GDM1 (cell line): Measurements from ENCODE around the gene KIF1A.
"Not testable (repeated sequence)": the region's sequence is repeated elsewhere in the genome, so short reads cannot be mapped to it uniquely, and the experiment has no call there.

Source experiments
- DNase-seq: peaks from one replicate; lab custom pipeline; 2025; lab: John Stamatoyannopoulos, UW

The KIF1A gene

GRCh38 chr2:240787521-240788472, 32.2 kb downstream of the KIF1A start:
- DNase-seq = no peak

- no peak for DNase-seq
Observed at GRCh38 chr2:240786871-240787311, 33.1 kb downstream of the KIF1A start.

GRCh38 chr2:240786355-240786841, 33.6 kb downstream of the KIF1A start:
- DNase-seq = no peak

DNA sequence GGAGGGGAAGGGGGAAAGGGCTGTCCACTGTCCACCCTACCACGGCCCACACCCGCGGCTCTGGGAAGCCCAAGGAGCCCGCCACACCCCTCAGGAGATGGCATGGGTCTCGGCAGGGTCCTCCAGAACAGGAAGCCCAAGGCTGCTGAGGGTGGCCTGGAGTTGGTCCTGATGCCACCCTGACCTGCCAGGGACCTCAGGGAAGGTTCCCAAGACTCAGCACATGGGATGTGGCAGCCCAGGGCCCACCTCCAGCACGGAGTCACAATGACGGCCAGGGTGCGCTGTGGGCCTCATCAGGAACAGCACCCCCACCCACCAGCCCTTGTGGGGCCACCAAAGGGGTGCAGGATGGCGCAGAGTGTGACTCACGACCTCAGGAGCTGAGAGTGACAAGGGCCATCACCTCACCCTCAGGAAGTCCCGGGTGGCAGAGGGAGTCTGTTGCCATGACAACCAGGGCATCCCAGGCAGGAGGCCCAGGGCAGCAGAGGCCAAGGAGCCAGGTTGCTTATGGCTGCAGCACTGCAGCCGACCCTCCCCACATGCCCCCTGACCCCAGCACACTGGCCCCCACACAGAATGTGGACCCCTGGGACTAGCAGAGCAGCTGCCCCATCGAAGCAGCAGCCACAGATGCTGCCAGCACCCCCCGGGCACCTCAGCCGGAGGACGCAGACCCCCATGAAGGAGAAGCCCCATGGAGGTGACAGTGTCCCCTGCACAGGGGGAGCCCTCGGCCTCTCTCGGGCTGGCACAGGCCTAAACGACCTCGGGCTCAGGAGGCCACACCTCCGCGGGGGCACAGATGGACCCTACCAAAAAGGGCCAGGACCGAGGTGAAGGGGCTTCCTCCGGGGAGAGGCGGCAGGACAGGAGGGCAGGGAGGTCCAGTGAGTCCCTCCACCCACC, 34.3 kb downstream of the KIF1A start:
- DNase-seq = no peak

DNA sequence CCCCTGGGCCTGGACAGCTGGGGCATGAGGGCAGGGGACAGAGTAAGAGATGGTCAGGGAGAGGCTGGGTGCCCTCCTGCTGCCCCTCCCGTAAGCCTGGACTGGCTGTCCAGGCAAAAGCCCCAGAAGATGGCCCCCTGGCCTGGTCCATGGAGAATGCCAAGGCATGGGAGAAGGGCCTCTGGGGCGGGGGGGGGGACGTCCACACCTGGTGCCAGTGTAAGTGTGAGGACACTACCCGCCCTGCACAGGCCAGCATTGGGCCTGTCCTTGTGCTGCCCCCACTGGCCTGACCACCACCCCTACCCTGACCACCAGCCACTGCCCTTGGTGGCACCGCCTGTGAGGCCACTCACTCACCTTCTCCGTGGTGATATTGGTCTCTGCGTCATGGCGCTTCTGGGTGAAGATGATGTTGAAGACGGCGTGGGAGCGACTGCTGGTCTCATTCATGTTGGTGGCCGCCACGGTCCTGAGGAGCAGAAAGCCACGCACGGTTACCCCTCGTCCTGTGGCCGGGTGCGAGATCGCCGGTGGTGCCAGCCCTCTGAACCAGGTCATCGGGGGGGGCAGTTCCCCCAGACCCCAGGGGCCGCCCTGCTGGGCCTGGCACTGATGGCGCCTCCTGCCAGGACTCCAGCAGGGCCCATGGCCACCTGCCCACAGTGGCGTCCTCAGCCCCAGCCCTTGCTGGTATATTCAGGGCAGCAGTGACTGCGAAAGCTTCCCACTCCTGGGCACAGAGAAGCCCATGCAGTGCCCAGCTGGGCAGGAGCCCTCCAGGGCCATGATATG, 35.2 kb downstream of the KIF1A start:
- DNase-seq = no peak

DNA sequence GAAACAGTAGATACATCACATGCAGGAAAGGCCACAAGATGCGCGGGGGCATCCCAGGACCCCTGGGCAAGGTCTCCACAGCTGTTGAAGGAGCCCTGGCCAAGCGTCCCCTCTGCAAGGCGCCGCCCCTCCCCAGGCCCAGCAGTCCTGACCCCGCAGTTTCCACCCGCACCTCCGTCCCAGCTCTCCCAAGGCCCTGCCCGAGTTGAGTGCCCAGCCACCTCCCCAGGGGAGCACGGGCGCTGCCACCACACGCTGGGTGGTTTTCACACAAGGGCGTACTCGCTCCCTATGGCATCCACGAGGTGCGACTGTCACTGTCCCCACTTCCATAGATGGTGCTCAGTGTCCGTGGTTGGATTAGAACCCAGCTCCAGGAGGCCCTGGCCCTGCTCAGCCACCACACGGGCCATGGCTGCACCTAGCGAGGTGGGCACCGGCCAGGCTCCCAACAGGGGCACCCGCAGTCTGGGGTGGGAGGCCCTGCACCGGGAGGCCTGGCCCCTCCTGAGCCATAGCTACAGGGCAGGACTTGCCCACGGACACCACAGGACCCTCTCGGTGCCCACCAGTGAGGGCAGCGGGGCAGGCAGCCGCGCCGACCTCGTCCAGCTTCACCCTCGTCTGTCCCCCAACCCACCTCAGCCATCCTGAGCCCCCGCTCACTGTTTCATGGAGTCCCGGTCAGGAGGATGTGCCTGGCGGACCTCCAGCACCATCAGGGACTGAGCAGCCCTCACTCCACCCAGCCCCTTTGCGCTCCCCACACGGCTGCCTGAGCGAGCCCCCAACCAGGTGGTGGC, 36.0 kb downstream of the KIF1A start:
- DNase-seq = no peak

DNA sequence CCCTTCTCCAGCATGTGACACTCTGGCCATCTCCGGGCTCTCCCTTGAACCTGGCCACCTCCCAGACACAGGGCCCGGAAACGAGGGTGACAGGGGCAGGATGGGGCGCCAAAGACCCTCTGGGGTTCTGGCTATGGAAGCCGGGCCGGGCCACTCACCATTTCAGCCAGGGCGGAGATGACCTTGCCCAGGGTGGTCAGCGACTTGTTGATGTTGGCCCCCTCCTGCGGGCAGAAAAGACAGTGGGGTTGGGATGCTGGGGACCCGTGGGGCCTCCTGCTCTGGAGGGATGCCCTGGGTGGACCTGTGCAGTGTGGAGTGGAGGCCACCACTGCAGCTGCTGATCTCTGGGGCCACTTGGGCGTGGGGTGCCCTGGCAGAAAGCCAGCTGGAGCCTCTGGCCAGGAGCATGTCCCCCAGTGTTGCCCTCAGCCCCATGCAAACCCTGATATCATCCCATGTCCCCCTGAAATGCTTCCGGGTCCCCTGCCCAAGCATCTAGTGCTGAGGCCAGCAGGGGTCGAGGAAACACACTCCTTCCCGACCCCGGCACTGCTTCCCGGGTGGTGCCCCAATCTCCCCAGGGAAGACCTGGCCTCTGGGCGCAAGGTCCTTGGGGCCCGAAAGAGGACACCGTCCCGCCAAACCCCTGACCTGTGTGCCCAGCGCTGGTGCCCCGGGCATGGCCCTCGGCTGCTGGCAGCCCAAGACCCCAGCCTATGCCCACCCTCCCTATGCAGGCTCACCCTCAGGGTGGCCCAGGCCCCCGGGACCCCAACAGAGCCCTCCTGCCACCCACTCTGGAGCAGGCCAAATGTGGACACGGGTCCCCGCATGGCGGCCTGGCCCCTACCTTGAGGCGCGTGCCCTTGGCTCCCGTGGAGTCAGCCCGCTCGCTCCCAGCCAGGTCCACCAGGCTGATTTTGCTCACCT, 36.9 kb downstream of the KIF1A start:
- no peak for DNase-seq

GRCh38 chr2:240782221-240782885, 37.7 kb downstream of the KIF1A start:
- no peak for DNase-seq

DNA sequence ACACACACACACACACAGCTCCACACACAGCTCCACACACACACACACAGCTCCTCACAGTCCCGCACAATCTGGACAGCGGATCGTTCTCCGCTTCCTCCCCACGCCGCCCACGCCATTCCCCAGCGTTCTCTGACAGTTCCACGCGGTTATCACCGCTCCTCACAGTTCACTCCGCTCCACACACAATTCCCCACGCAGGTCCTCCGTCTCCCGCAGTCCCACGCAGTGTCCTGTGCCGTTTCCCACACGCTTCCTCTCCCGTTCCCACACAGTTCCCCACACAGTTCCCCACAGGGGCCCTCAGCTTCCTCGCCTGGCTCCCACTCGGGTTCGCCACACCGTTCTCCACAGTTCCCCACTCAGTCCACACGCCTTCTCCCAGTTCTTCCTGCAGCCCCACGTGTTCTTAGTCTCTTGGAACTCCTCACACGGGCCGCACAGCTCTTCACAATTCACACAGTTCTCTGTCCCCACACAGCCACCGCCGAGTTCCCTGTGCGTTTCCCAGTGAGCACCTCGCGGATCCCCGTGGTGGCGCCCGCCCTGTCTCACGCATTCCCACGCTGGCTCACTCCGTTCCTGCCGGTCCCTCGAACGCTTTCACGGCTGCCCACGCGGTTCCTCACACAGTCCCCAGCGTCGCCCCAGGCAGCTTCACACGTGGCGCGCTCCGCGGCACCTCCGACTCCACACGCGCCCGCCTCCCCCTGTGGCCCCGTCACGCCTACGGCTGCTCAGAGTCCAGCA, 38.4 kb downstream of the KIF1A start:
- no peak for DNase-seq

GRCh38 chr2:240780023-240780700, 39.9 kb downstream of the KIF1A start:
- DNase-seq = no peak

DNA sequence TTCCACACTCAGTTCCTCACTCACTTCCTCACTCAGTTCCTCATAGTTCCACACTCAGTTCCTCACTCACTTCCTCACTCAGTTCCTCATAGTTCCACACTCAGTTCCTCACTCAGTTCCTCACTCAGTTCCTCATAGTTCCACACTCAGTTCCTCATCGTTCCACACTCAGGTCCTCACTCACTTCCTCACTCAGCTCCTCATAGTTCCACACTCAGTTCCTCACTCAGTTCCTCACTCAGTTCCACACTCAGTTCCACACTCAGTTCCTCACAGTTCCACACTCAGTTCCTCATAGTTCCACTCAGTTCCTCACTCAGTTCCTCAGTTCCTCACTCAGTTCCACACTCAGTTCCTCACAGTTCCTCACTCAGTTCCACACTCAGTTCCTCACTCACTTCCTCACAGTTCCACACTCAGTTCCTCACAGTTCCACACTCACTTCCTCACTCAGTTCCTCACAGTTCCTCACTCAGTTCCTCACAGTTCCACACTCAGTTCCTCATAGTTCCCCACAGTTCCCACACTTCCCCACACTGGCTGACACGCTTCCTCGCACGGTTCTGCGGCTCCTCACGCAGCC, 40.7 kb downstream of the KIF1A start:
- not testable (repeated sequence) for DNase-seq

- DNase-seq = no peak
Observed at GRCh38 chr2:240778426-240778825, 41.6 kb downstream of the KIF1A start.

- DNase-seq = no peak
Observed at GRCh38 chr2:240777456-240778212, 42.4 kb downstream of the KIF1A start.

DNA sequence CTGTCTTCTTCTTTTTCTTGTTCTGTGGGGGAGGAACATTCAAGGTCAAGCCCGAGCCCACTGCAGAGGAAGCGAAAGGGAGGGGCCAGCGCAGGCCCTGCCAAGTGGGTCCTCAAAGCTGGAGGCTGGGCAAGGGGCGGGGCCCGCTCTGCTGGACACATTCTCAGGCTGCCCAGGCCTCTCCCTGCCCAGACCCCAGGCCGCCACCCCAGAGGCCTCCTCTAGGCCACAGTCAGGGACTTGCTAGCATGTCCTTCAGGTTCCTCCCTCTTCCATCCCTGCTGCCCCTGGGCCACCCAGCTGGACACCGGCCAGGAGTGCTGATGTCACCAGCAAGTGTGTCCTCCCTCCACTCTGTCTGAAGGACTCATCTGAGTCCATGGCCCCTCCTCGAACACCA, 44.1 kb downstream of the KIF1A start:
- DNase-seq = no peak

DNA sequence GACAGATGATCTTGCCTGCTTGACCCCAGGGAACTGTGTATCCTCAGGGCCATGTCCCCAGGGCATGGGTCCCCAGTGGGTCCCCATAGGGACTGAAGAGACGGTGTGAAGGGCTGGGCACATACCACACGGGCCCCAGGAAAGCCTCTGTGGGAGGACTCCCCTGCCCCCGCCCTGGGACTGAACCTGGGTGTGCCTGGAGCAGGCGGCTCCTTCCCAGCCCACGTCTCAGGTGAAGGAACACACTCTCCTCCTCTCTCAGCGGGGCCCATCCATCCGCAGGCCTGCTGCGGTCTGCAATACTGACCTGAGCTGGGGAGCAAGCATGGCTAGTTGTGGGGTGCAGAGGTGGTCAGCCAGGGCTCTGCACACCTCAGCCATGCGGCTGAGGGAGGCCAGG, 45.2 kb downstream of the KIF1A start:
- DNase-seq = no peak

DNA sequence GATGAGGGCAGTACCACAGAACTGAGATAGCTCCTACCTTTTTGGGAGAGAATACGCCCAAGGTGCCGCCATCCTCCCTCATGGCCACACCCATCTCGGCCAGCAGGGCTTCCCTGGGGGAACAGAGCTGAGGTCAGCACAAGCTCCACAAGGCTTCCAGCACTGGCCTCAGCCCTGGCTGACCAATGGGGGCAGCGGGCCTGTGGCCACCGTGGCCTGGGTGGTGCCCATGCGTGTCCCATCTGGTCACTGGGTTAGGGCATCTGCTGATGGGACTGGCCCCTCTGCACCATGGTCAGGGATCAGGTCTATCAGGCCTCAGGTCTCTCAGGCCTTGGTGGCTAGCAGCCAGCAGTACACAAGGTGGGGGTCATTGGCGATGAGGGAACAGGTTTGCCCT, 50.9 kb downstream of the KIF1A start:
- DNase-seq = no peak

DNA sequence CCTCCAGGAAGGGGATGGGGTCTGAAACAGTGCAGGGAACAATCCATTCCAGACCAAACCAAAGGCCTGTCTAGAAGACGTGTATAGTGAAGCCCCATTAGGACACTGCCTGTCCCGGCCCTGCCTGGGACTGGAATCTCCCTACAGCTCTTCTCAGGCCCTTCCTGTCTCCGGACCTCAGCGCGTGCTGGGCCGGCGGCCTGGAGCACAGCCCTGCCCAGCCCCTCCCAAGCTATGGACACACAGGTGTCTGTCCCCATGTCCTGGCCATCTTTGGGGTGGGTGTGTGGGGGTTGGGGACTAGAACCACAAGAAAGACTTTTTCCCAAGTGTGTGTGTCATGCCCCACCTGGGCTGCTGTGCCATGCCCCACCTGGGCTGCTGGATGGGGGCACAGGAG, 51.8 kb downstream of the KIF1A start:
- DNase-seq = no peak
